CD4-positive, alpha-beta T cell treated with Interleukin-12 subunit alpha and Interleukin-12 subunit beta, for 1 hour (primary cell): Measurements from ENCODE around the gene COL20A1.
"Not testable (repeated sequence)": the region's sequence is repeated elsewhere in the genome, so short reads cannot be mapped to it uniquely, and the experiment has no call there.

ENCODE experiments used
- DNase-seq: peaks from one replicate; pipeline ENCODE4 v3.0.0-alpha.2; 2020

Gene COL20A1

DNA sequence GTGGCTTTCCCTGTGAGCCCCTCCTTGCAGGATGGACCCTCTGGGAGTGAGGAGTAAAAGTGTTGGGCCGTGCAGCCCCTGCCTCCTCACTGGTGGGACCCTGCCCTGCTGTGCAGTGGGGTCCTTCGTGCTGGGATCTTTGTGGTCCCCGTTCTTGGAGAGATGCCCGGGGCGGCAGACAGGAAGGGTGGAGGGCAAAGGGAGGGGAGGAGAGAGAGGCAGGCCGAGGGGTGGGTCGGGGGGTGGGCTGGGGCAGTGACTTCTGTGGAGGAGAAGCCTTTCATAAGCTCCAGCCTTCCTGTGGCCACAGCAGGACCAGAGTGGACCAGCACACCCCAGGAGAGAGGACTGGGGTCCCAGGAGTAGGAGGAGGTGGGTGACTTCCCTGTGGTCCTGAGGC lies at the start of gene COL20A1:
Gene COL20A1 (plus strand): TSS at position 283 of the 400 bp plus-strand sequence. CDS start 1,922 bp downstream, outside the sequence.
- DNase-seq, result no peak

DNA sequence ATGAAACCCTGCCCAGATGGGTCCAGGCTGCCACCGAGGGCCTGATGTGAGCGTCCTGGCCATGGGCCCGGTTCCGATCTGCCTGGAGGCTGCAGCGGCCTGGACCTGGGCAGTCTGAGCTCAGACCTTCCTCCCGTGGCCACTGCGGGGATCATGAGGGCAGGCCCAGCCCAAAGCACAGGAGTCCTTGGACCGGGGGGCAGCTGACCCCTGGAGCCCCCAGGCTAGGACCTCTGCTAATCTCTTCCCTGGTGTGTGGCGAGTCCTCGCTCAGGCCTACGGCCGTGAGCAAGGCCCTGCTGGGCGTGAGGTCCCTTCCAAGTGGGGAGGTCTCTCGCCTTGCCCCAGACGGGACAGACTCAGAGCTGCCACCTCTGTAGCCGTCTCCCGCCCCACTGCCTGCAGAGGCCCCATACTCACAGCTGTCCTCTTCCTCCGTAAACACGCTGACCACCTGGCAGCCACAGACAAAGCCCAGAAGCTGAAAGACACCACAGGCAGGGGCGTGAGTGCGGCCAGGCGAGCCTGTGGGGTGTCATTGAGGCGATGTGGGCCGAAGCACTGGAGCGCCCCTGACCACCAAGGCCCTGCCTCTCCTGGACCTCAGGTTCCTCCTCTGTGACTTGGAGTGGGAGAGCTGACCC lies 49.3 kb upstream of the COL20A1 start:
- DNase-seq, result no peak

DNA sequence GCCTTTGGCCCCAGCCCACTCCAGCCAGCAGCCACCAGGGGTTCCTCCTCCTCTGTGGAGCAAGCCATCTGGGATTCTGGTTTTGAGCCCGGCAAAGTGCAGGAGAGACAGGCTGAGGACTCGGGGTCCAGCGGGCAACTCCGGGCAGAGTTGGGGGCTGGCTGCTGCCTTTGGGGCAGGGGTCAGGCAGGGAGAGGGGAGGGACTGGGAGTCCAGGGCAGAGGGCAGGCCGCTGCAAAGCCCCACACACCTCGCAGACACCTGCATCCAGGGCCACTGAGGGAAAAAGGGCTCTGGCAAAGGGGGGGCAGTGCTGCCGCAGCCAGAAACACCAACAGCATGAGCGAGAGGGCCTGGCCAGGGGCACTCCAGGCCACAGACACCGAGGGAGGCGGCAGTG lies 48.5 kb upstream of the COL20A1 start:
- no peak for DNase-seq

DNA sequence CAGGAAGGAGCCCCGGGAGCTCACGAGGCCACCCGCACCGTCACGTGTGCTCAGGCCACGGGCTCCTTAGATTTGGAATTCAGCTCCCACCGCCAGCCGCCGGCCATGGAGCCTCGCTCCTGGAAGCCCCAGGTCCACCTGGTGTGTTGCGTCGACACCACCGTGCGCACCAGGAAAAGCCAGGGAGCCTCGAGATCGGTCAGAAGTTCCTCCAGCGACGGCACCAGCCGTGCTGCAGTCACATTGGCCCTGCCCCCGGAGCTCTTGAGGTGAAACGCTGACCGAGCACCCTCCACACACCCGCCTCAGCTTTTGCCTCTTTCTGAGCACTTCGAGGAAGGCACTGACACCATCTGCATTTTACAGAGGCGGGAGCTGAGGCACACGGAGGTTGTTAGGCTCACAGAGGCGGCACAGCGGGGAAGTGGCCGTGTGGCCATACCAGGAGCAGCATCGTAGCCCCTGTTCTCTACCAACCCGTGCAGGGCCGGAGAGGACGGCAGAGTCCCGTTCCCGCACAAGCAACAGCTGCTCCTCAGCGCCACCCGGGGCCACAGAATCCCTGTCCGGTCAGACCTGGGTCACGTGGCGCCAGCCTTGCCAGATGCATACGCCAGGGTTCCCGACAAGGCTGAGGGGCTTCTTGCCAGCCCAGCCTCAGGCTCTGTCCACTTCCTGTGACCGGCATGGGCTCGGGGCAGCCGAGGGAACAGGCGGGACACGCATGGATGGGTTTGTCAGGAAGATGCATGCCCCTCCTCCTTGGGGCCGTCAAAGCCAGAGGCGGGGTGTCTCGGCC lies 46.3 kb upstream of the COL20A1 start:
- DNase-seq, result no peak

DNA sequence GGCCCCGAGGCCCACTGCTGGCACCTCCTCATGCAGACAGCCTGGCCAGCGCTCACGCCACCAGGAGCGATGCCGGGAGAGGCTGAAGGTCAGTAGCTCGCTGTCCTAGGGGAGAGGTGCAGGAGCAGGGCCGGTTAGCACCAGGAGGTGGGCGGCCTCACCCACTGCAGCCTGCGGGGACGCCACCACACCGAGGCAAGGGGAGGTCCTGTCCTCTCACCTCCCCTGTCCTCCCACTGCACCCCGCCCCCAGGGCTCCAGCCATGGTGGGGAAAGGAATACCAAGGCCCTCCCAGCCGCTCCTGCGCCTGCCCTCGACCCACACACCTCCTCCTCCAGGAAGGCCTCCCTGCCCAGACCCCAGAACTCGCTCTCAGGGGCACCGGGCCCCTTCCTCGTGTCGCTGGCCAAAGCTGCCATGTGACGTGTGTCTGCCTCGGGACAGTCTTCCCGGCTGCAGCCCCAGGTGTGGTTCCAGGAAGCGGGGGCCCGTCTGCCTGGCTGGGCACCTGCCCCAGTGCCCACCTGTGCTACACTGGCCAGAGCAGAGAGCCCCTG lies 45.2 kb upstream of the COL20A1 start:
- DNase-seq, result no peak

DNA sequence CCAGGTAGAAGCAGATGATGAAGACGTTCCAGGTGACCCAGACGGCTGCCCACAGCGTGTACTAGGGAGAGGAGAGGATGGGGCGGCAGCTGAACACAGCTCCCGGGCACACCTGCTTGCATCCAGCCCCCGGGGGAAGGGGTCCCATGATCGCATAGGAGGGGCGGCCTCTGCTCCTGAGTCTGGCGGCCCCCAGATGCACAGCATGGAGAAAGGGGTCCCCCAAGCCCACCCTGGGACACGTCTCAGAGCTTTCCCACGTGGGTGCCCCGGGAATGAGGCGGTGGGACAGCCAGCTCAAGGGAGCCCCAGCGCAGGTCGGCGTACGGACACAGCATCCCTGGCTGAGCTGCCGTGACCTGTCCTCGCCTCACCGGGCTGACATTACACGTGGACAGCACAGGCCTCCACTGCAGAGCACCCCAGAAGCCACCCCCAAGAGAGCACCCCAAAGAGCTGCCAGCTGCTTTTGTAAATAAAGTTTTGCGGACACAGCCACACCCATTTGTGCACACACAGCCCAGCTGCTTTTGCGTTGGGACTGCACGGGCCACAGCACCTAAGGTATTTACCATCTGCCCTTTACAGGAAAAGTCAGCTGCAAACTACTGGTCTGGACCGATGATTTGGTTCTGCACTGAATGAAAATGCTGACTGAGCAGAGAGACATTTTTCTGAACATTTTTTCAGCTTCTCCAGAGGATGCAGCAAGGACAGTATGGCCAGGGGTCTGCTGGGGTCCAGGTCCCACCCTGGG lies 44.0 kb upstream of the COL20A1 start:
- no peak for DNase-seq

DNA sequence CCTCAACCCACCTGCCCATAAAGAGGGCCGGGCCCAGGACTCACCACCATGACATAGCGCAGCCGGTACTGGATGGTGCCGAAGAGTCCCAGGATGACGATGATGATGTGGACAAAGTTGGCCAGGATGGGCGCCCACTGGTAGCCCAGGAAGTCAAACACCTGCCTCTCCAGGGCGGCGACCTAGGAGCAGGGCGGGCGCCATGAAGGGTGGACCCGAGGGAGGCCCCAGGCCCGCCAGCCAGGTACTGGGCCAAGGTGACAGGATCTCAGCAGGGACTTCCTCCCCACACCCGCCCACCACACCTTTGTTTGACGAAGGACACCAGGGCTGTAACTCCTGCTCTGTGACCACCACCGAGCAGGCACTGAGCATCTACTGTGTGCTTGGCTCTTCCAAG lies 43.1 kb upstream of the COL20A1 start:
- no peak for DNase-seq

DNA sequence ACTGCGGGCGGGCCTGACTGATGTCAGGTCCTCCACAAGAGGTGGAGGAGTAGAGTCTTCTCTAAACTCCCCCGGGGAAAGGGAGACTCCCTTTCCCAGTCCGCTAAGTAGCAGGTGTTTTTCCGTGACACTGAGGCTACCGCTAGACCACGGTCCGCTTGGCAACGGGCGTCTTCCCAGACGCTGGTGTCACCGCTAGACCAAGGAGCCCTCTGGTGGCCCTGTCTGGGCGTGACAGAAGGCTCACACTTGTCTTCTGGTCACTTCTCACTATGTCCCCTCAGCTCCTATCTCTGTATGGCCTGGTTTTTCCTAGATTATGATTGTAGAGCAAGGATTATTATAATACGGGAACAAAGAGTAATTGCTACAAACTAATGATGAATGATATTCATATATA lies 41.6 kb upstream of the COL20A1 start:
- DNase-seq, result not testable (repeated sequence)

DNA sequence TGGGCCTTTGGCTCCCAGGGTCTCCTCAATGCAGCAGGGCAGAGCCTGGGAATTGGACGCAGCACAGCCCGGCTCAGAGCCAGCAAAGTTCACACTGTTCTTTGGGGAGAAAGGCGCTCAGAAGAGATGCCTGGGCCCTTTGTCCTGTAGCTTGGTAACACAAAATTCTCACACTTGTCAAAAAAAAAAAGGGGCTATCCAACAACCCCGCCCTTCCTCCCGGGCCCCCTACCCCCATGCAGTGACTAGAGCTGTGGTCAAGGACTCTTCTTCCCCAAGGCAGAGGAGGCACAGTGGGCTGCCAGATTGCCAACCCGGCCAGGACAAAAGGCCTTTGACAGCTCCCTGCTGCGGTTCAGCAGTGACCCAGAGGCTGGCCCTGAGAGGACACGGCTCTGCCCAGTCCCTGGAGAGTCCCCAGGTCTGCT lies 40.7 kb upstream of the COL20A1 start:
- DNase-seq, result no peak

DNA sequence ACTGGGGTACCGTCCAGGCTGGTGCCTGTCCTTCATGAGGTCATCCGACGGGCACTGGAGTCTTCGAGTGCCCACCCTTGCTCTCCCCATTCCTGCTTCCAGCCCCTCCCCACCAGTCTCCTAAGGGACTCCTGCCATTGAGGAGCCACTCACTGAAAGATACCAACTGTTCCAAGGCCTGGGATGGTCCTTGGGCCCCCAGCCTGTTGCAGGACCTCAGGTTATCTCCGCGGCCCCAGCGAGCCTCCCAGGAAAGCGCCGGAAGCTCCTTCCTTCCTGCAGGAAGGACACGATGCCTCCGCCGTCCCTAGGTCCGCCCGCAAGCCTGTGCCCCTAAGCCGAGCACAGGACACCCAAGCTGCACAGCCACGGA lies 39.9 kb upstream of the COL20A1 start:
- DNase-seq, result no peak

DNA sequence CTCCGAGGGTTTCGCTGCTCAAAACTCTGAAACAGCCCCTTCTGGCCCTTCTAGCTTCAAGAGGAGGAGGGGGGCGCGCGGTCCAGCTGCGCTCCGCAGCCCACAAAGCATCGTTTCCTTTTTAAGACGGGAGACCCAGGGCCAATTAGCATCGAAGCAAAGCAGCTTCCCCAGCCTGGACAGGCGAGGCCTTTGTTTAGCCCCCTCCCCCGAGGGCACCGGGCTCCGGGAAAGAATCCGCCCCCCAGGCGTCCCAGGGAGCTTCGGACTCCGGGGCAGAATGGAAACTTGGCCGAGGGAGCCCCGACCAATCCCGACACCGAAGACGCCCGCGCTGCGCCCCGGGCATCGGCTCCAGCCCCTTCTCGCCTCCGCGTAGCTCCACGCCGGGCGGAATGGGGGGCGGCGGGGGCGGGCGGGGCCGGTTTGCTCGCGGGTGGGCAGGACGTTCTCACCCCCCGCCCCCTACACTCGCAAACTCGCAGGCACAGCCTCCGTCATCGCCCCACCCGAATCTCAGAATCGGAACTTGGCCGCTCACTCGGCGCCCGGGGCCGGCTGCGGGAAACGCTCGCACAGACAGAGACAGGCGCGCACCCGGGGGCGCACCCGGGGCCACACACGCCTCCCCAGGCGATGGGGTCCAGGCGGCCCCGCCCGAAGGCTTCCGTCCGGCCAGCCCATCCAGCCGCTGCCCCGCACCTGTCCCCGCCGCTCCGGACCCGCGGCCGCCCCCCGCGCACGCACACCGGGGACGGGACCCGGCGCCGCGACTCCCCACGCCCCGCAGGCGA lies 39.4 kb upstream of the COL20A1 start:
- DNase-seq, result no peak

DNA sequence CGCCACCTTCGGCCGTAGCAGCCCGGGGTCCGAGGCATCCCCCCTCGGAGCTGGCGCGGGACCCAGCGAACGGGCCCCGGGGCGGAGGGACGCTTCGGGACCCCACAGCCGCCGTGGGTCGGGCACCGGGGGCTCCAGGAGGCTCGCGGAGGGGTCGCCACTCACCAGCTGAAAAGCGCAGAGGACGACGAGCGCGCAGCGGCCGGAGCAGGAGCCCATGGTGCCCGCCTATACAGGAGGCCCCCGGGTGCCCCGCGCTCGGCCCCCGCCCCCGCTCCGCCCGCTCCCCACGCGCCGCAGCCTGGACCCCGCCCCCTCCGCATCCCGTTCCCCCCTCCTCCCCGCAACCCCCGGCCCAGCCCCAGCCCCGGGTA lies 38.8 kb upstream of the COL20A1 start, which contains the start of gene NKAIN4:
Gene NKAIN4 (minus strand): TSS at position 232 of the 374 bp plus-strand sequence. CDS start 13 bp downstream, at position 219.
- no peak for DNase-seq

DNA sequence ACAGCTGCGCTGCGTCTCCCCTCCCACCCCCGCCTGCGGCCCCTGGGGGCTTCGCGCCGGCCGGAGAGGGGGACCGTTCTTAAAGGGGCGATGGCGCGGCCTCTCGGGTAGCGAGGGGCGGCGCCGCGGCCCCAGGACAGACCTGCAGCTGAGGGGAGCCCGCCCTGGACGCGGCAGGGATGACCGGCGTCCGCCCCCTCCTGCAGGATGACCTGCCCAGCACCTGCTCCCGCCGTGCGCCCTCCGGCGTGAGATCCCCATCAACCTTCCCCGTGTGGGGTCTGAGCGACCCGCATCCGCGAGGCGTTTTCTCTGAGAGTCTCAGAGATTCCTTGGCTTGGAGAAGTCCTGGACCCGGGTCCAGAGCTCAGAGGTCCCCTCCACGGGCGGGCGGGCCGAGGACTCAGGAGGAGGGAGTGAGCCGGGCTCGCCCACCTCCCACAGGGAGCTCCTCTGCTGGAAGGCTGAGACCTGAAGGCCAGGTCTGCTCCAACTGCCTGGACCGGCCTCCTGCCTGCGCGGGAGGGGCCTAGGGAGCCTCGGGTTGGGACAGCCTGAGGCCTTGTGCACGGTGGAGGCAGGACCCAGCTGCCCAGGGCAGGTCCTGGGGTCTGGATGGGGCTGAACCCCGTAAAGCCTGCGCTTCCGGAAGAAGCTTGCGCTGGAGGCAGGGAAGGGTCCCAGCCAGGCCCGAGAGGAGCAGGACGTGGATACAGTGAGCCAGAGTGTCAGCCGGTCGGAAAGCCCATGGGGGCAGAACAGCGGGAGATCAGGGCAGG lies 38.2 kb upstream of the COL20A1 start:
- no peak for DNase-seq

DNA sequence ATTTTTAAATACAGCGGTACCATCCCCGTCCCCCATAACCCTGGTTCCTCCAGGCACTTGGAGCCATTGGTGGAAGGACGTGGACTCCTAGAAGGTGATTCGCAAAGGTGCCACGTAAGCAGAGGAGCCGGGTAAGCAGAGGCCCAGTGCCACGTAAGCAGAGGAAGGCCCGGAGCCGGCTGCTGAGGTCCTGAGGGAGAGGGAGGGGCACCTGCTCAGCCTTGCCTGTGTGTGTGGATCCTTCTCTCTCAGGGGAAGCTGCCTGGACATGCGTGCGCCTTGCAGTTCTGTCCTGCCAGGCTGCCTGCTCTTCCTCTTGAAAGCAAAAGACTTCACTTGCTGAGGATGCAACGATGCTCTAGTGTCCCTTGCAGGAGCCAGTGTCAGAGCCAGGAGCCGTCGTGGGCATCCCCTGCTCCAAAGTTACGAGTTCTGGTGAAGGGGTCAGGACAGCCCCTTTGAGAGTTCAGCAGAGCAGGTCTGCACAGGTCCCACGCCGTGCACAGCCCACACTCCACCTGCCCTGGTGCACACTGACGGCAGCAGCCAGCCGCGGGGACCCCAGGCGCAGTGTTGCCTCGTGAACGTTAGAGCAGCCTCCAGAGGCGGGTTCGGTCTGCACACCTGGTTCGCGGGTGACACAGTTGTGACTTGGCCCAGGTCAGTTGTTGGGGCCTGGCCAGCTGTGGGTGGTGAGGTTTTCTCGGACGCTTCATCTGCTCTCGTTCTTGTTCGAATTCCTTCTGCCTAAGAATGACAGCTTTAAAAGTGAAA lies 36.9 kb upstream of the COL20A1 start:
- no peak for DNase-seq

DNA sequence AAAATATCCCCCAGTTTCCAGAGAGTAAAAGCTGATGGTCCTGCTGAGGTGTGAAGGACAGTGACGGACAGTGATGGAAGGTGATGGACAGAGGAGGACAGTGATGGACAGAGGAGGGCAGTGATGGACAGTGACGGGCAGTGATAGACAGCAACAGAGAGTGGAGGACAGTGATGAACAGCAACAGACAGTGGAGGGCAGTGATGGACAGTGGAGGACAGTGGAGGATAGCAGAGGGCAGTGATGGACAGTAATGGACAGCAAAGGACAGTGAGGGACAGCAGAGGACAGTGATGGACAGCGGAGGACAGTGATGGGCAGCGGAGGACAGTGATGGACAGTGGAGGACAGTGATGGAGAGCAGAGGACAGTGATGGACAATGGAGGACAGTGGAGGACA lies 36.0 kb upstream of the COL20A1 start:
- DNase-seq, result no peak

DNA sequence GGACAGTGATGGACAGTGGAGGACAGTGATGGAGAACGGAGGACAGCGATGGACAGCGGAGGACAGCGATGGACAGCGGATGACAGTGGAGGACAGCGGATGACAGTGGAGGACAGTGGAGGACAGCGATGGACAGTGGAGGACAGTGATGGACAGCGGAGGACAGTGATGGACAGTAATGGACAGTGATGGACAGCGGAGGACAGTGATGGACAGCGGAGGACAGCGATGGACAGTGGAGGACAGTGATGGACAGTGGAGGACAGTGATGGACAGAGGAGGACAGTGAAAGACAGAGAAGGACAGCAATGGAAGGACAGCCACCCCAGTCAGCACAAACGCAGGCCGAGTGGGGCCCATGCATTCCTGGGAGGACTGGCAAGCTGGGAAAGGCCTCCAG lies 35.4 kb upstream of the COL20A1 start:
- no peak for DNase-seq

DNA sequence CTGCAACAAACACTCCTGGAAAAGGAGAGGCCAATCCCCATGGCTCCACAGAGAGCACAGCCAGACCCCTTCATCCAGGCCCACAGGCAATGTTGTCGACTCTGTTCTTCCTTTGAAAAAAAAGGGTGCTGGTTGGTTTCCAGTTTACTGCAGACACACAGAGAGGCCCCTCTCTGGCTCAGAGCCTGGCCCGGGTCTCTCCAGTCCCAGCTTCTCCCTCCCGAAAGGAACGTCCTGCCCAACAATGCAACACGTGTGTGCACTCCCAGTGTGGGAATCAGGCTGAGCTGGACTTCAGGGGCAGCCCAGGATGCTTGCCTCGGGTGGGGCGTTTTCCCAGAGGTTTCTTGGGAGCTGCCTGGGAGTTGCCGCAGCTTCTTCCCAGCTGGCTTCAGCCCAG lies 34.2 kb upstream of the COL20A1 start:
- no peak for DNase-seq

DNA sequence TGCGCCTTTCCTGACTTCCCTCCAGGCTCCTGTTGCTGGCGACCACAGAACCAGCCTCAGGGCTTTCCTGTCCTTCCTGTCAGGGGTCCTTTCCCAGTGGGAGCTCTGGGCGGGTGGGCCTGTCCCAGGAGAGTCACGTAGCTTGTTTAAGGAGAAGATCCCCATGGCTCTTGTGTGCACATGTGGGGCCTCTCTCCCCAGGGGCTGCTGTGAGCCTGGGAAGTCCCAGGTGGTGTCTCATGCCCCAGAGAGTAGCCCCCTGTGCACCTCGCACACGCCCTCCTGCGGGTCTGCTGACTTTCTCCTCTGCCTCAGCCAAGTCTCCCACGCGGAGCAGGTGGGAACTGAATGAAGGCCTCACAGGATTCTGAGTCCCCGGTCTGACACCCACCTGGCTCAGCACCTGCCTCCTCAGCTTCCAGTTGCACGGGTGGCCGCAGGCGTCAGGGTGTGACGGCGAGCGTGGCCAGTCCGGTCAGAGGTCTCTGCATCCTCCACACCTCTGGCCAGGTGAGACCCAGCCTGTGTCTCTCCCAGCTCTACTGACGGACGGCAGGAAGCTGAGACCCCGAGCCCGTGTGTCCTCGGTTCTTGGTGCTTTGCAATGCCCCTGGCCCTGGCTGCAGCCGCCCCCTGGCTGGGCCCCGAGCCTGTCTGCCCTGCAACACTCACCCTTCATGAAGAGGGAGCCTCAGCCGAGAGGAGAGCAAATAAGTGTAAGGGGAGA lies 33.1 kb upstream of the COL20A1 start:
- DNase-seq, result no peak

DNA sequence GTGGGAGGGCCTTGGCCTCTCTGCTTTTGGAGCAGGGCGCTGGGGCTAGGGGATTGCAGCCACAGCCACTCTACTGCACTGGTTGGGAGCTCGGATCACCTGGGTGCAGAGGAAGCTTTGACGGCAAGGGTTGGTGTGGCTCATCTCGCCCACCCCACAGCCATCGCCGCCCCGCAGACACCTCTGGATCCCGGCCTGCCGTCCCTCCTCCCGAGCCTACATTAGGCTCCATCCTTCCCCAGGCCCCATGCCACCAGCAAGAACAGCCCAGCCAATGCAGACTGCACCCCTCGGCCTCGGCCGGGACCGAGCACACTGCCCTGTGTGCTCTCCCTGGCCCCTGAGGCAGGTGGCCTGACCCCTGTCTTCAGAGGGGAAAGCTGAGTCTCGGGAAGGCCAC lies 32.5 kb upstream of the COL20A1 start:
- no peak for DNase-seq
